HG02759 (cell line): ENCODE data around the gene CCDC107.
"Not testable (repeated sequence)": the region's sequence is repeated elsewhere in the genome, so short reads cannot be mapped to it uniquely, and the experiment has no call there.

ENCODE experiments used
- ATAC-seq: cut with Tn5 transposase; IDR thresholded peaks from one replicate; pipeline ENCODE4 v1.9.1; 2021; ENCODE audit warnings: mild to moderate bottlenecking, moderate library complexity; ENCODE audit not compliant: unreplicated experiment

The CCDC107 gene

DNA sequence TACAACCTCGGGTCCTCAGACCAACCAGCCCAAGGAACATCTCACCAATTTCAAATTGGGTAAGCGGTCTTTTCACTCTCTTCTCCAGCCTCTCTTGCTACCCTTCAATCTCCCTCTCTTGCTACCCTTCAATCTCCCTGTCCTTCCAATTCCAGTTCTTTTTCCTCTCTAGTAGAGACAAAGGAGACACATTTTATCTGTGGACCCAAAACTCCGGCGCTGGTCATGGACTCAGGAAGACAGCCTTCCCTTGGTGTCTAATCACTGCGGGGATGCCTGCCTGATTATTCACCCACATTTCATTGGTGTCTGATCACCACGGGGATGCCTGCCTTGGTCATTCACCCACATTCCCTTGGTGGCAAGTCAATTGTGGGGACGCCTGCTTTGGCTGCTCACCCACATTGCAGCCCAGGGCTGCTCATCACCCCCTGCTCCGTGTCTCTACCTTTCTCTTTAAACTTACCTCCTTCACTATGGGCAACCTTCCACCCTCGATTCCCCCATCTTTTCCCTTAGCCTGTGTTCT lies 20.6 kb upstream of the CCDC107 start:
- not testable (repeated sequence) for ATAC-seq

DNA sequence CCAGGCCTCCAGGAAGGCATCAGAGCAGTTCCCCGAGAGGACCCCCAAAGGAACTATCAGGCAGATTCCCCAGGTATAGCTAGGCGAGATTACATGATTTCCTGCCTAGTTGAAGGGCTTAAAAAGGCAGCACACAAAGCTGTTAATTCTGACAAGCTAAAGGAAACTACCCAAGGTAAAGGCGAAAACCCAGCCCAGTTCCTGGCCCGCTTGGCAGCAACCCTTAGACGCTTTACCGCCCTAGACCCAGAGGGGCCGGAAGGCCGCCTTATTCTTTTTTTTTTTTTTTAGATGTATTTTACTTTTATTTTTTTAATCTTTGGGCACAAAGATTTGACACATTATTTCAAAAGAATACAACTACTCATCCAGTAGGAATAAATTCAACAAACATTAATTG lies 19.3 kb upstream of the CCDC107 start:
- ATAC-seq, result not testable (repeated sequence)

DNA sequence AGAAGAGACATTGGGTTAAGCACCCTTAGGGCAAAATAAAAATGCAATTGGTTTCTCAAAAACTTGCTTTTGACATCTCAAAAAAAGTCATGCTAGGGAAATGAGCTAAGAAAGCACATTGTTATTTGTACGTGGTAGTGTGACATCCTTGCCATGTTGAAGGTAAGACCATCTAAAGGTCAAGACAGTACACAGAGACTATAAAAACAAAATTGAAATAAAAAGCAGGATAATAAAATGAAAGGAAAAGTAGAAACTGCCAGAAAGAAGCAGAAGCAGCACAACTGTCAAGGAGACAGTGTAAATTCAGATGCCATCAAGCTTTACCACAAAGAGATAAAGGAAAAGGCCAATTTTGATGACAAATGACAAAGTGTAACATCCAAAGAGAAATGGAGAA lies 18.9 kb upstream of the CCDC107 start:
- ATAC-seq, result not testable (repeated sequence)

DNA sequence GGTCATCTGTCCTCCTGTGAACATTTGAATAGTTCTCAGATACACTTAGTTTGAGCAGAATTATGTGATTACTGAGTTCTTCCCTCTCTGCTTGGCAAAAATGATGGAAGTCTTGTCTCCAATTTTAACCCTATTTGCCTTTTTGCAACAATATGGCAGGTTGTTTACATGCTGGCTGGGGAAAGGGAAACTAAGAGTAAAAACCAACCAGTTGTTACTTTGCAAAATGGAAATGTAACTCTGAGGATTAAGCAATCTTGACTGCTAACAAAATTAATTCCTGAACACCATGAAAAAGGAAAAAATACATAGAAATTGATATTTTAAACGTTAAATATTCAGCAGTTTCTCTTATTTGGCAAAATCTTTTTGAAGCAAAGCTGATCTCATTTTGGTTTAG lies 18.5 kb upstream of the CCDC107 start:
- ATAC-seq, result no peak

DNA sequence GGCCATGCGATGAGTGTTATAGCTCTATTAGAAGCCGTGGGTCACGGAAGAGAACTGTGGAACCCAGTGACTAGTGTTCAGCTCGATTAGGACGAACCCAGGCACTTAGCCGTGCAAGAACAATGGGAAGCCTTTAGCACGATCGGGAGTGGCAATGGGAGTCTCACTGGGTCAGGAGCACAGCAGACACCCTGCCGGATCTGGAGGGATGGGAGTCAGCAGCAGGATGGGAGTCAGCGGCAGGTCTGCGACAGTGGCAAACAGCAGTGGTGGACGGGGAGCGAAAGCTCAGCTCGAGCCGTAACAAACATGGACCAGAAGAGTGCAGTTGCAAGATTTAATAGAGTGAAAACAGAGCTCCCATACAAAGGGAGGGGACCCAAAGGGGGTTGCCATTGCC lies 17.7 kb upstream of the CCDC107 start:
- not testable (repeated sequence) for ATAC-seq

DNA sequence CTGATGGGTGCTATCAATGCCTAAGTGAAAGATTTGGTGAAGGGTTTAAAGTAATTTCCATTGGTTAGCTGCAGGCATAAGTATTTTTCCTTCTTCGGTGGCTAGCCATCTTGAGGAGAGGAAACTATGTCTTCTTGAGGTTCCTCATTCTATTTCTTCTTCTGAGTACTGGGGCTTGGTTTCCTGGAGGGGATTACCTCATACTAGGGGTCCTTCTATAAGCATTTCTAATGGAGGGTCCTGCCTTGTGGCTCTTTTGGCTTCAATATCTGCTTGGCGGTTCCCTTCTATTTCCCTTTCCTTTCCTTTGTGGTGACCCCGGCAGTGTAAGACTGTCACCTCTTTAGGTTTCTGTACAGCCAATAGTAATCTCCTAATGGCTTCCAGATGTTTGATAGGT lies 16.6 kb upstream of the CCDC107 start:
- ATAC-seq, result not testable (repeated sequence)

DNA sequence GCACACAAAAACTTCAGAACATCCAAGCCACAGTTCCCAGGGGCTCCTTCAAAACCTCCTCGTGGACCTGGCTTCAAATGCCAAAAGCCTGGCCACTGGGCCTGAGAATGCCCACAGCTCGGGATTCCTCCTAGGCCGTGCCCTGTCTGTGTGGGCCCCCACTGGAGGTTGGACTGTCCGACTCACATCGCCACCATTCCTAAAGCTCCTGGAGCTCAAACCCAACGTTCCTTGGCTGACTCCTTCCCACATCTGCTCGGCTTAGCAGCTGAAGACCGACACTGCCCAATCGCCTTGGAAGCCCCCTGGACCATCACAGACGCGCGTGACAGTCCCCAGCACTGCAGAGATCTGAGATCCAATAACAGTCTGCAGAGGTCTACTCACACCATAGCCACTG lies 15.0 kb upstream of the CCDC107 start:
- ATAC-seq, result no peak

DNA sequence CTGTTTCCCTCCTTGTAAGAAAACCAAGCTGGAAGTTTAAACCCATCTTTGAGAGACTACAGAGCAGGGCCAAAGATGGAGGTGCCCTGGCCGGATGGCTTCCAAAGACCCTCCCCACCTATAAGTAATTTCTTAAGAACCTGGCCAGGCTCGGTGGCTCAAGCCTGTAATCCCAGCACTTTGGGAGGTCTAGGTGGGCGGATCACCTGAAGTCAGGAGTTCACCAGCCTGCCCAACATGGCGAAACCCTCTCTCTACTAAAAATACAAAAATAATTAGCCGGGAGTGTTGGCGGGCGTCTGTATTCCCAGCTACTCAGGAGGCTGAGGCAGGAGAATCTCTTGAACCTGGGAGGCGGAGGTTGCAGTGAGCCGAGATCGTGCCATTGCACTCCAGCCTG lies 12.4 kb upstream of the CCDC107 start:
- ATAC-seq, result not testable (repeated sequence)

DNA sequence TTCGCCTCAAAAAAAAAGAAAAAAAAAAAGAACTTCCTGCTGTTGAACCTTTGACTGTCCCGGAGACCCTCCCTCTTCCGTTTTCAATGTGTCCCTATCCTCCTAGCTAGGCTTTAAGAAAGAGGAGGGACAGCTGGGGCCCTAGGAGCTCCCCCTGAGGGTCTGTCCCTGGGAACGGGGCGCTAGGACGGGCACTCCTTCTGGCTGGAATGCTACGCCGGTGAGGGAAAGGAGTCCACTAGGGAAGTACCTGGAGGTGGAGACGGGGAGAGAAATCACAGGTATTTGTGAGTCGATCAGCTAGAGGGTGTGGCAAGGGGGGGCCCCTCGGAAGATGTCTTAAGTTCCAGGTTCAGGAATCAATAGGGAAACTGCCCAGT lies 11.9 kb upstream of the CCDC107 start:
- no peak for ATAC-seq

DNA sequence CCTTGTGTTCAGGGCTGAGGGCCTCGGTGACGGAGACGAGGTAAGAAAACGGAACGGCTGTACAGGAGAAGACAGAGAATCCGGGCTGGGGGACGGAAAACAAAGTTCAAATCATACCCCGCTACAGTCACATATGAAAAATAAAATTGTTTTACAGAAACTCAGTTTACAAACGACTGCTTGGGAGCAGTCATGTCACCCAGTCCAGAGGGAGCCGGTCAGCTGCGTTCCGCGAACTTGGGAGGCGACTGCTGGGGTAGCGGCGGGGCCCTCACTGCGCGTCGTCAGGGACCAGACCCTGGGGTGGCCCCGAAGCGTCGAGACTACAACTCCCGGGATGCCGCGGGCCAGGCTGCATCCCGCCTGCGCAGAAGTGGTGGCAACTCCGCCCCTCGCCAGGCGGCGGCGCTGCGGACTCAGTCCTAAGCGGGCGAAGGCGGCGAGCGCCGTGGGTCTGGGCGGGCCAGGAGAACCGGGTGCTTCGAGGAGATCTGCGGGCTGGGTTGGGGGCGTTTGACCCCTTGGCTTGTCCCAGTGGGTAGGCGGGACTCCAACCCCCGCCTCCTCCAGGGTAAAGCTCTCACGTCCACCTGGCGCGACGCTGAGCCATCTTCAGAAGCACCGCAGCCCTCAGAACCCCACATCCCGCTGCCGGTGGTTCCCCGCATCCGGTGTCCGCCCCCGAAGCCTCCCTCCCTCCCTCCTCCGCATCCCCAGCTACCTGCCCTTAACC lies 11.4 kb upstream of the CCDC107 start:
- peak; percentile 90 for ATAC-seq

DNA sequence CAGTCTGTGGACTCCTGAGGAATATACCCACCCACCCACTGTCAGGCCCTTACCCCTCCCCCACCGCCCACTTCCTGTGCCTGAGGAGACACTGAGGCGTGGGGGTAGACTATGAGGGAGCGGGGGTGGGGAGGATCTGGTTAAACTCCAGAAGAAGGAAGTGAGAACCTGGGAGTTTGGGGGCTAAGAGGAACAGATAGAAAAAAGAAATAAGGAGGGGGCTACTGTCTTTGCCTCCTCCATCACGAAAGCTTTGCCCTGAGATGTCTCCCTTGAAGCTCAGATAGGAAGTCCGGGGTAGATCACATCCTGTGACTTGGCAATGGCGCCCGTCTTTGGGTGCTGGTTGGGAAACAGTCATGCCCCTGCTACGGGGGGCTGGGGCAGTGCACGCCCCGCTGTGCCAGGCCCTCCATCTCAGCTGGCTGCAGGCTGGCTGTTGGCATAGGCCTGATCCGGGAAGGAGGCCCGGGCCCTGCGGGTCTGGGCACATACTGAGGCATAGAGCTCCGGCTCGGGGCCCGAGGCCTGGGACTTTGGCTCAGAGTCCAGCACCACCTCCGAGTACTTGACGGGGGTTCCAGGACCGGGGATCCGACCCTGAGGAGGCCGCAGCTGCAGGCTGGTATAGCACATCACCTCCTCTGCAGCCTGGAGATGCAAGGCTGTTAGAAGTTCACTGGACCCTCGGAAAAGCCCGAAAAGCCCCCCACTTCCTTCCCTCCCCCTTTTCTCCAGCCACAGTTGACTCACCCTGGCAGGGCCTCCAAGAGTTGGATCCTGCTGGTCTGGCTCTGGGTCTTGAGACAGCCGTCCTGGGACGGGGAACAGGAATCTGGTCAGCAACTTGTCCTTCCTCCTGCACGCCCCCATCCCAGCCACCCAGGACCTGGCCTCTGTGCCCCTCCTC lies 8.4 kb upstream of the CCDC107 start:
- no peak for ATAC-seq

DNA sequence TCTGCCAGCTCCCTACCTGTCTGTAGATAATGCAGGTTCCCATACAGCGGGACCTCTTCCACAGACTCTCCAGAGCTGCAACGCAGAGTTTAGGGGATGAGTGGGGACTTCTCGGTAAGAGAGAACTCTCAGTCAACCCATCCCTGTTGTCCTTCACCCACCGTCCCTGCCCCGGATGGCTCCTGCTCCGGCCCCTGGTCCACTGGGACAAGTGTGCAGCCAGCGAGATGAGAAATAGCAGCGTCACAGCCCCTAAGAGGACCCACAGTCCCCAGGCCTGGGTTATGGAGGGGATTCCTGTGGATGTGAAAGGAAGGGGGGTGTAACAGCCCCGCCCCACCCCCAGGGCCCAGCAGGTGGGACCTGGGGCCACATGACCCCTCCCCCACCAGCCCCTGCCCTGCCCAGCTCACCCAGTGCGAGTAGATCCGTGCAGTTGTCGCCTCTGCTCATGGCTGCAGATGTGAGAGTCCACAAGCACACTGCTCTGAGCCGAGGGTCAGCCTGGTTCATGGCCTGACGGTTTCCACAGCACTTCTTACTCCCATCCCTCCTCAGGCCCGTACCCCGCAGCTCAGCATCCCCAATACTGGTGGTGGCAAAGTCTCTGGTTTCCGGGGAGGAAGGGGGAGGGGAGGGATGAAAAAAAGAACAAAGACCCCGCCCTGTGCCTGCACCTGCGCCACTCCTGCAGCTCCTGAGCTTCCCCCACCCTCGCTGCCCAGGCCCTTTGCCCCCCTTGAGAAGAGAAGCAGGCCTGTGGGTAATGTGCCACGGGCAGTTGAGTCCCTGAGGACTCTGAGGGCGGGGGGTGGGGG lies 7.5 kb upstream of the CCDC107 start, which contains the start of gene SIT1:
Gene SIT1, minus strand, starts transcription at position 591 of the 818 bp plus-strand sequence. Its CDS starts 78 bp downstream, at position 513.
- no peak for ATAC-seq

DNA sequence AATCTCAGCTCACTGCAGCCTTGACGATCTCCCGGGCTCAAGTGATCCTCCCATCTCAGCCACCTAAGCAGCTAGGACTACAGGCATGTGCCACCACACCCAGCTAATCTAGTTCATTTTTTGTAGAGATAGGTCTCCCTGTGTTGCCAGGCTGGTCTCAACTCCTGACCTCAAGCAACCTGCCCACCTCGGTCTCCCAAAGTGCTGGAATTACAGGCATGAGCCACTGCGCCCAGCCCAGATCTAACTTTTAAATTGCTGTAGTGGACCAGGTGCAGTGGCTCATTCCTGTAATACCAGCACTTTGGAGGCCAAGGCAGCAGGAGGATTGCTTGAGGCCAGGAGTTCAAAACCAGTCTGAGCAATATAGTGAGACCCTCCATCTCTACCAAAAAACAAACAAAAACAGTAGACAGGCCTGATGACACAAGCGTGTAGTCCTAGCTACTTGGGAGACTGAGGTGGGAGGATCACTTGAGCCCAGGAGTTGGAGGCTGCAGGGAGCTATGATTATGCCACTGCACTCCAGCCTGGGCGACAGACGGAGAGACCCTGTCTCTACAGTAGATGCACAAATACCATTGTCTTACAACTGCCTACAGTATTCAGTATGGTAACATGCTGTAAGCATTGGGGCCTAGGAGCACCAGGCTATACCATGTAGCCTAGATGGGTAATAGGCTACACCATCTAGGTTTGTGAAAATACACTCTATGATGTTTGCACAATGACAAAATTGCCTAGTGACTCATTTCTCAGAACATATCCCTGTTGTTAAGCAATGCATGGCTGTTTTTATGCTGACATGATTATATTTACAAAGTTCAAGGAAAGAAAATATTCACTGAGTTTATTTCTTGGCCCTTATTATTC lies 5.9 kb upstream of the CCDC107 start:
- no peak for ATAC-seq

DNA sequence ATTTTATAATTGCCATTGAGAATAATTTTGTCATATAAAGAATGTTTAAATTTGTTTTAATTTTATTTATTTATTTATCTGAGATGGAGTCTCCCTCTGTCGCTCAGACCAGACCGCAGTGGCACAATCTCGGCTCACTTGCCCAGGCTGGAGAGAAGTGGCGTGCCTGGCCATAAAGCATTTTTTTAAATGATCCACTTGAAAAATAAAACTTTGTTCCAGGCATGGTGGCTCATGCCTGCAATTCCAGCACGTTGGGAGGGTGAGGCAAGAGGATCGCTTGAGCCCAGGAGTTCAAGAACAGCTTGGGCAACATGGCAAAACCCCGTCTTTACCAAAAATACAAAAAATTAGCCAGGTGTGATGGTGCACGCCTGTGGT lies 5.3 kb upstream of the CCDC107 start:
- ATAC-seq, result no peak

DNA sequence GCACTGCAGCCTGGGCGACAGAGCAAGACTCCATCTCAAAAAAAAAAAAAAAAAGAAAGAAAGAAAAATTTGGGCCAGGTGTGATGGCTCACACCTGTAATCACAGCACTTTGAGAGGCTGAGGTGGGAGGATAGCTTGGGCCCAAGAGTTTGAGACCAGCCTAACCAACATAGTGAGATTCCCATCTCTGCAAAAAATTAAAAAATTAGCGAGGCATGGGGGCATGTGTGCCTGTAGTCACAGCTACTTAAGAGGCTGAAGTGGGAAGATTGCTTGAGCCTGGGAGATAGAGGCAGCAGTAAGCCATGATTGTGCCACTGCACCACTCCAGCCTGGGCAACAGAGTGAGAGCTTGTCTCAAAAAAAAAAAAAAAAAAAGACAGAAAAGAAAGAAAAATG lies 4.5 kb upstream of the CCDC107 start:
- ATAC-seq, result no peak

DNA sequence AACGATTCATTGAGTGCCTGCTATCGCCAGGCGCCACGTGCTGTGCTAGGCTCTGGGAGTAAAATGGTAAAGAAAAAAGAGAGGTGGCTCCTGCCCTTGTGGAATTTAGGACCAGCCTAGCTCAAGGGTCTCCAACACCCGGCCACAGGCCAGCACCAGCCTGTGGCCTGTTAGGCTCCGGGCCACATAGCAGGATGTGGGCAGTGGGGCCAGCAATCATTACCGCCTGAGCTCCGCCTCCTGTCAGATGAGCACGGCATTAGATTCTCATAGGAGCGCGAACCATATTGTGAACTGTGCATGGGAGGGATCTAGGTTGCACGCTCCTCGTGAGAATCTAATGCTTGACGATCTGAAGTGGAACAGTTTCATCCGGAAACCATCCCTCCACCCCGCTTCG lies 1.7 kb upstream of the CCDC107 start:
- no peak for ATAC-seq

DNA sequence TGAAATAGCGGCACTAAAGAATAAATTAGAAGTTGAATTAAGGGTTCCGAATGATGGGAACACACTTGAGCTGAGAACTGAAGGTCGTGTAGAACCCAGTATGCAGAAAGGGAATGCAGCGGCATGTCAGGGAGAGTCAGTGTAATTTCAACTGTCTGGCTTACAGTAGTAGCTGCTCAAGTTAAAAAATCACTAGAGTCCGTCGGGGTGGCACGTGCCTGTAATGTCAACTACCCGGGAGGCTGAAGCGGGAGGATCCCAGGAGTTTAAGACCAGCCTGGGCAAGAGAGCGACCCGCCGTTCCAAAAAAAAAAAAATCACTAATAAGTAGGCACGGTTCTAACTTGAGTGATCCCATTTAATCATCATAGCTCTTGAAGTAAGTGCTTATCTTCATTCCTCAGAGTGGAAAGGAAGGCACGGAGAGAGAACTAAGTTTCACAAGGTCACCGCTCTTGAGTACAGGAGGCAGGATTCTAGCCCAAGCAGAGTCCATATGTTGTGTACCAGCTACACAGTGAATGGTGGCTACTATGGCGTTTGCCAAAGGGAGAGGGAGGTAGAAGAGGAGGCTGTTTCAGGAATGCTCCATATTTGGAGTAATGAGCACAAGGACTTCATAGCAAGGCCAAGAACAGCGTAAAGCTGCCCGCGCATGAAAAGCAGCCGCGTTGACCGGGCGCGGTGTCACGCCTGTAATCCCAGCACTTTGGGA lies 1.1 kb upstream of the CCDC107 start:
- ATAC-seq, result no peak

DNA sequence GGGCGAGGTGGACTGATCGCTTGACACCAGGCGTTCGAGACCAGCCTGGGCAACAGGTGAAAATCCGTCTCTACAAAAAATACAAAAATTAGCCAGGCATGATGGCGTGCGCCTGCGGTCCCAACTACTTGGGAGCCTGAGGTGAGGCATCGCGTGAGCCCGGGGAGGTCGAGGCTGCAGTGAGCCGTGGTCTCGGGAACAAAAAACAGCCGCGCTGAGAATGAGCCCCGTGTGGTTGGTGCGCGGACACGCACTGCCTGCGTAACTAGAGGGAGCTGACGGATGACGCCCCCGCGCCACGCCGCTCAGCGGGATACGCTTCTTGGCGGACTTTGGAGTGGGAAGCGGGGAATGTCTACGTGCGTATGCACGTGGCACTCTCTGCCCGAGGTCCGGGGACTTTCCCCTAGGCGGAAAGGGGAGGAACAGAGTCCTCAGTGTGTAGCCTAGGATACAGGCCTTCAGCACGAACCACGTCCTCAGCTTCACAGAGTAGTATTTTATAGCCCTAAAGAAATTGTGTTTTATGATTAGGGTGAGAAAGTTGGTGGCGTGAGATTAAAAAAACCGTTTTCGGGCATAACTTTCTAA lies 451 bp upstream of the CCDC107 start, which contains the start of gene RMRP:
Gene RMRP, minus strand, starts transcription at position 474 of the 591 bp plus-strand sequence.
- ATAC-seq, result peak; percentile 87

DNA sequence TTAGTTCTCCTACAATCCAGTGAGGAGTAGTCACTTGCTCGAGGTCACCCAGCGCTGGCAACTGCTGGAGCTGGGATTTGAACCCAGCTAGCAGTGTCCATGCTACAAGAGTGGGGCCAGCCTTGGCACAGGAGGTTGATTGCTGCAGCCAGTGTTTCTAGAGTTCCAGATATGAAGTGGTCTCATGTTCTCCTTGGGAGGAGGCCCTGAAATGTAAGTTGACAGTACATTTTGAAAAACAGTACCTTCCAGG lies 802 bp downstream of the CCDC107 start:
- no peak for ATAC-seq
